CD1c-positive myeloid dendritic cell (primary cell): ENCODE results near the gene FGF6.
"Not testable (repeated sequence)": the region's sequence is repeated elsewhere in the genome, so short reads cannot be mapped to it uniquely, and the experiment has no call there.

Experiments used
- DNase-seq: peaks from one replicate; pipeline ENCODE4 v3.0.0-alpha.2; 2016; ENCODE audit errors: extremely low spot score

FGF6 gene

DNA sequence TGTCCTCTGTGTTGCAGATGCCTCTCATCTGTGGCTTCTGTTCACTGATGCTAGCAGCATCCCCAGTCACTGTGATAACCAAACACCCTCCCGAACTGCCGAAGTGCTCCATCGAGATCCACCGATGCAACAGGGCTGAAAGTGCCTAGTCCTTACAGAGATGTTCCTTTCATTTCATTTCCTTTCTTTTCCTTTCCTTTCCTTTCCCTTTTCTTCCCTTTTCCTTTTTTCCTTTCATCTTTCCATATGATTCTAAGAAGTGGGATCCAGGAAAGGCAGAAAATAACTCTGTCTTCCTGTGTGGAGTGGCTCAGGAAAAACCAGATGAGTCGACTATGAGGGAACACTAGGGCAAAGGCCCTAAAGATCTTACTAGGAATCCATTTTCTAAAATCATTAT is 26.7 kb downstream of the FGF6 start:
- no peak for DNase-seq

DNA sequence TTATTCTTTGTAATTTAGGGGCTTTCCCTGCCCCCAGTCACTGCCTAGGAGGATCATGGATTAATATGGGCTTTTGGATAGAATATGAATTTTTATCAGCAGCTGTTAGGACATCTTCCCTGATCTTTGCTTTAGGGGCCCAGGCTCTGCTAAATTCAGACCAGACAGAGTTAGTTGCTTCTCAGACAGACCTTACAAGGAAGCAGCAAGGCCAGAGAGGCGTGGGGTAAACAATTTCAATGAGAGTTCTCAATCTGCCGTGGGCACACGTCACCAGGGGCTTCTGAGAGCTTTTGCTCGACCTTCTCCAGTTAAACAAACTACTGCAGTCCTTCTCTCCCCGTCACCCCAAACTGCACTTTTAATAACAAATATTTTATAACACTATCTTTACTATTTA is 27.7 kb downstream of the FGF6 start:
- DNase-seq, result no peak

DNA sequence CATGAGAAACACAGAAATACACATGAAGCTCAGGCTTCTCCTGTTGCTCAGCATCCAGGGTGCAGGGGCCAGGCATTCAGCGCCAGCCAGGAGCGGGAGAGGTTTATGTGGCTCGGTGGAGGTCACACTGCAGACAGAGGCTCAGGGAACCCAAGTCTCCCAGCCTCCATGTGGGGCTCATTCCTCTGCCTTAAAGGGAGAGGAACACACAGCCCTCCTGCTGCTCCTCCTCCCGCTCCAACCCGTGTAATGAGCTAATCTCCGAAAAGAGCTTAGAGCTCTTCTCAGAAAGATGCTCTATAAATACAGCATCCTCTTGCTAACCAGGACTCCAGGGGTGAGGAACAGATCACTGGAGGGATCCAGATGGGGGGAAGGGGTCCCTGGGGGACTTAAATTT is 28.2 kb downstream of the FGF6 start:
- DNase-seq, result no peak

DNA sequence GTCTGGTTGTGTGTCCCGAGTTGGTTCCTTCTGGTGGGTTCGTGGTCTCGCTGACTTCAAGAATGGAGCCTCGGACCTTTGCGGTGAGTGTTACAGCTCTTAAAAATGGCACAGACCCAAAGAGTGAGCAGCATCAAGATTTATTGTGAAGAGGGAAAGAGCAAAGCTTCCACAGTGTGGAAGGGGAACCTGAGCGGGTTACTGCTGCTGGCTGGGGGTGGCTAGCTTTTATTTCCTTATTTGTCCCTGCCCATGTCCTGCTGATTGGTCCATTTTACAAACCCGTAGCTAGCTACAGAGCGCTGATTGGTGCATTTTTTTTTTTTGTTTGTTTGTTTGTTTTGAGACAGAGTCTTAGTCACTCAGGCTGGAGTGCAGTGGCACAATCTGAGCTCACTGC is 29.3 kb downstream of the FGF6 start:
- peak; percentile 12 for DNase-seq

DNA sequence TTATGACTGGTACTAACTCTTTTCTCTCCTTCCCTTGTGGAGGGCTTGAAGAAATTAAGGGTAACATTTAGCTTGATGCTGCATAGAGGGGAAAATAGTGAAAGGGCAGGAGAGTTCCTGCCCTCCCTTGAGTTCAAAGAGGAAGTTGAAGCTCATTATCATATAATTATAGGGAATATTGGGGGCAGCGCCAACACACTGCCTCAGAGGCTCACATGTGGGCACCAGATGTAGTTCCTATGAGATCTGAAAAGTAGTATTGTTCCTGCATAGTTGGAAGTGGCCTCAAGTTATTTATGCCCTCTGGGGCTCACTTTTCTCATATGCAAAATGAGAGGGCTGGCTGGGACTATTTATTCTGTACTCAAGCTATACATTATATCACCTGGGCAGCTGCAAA is 33.1 kb downstream of the FGF6 start:
- no peak for DNase-seq

DNA sequence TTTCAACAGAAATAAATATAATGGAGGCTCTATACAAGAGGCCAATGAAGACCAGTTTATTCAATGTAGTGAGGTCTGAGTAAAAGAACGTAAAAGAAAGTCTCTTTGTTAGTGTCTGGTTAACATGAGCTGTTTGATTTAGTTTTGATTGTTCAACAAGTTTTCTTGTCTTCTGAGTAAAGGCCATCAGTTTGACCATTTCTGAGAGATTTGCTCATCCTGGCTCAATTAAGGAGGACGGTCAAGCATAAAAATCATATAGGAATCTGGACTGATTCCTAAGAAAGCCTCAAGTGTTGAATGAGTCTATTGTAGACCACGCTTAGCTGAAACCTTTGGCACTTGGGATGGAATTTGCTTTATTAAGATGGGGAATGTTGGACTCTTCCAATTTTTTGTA is 33.6 kb downstream of the FGF6 start:
- DNase-seq, result no peak

DNA sequence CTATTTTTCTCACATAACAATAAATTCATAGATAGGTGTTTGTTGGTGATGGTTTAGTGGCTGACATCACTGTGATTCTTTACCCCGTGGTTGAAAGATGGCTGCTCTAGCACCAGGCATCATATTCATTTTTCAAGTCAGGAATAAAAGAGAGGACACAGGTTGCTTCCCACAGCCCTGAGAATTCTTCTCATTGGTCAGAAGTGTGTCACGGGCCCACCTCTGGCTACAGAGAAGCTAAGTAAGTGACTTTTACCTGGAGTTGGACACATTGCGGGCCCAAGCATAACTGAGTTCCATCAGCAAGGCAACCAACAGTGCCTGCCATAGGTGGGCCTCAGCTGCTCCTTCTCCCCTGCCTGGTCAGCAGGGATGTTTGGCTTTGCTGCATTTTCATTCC is 38.5 kb downstream of the FGF6 start:
- no peak for DNase-seq

DNA sequence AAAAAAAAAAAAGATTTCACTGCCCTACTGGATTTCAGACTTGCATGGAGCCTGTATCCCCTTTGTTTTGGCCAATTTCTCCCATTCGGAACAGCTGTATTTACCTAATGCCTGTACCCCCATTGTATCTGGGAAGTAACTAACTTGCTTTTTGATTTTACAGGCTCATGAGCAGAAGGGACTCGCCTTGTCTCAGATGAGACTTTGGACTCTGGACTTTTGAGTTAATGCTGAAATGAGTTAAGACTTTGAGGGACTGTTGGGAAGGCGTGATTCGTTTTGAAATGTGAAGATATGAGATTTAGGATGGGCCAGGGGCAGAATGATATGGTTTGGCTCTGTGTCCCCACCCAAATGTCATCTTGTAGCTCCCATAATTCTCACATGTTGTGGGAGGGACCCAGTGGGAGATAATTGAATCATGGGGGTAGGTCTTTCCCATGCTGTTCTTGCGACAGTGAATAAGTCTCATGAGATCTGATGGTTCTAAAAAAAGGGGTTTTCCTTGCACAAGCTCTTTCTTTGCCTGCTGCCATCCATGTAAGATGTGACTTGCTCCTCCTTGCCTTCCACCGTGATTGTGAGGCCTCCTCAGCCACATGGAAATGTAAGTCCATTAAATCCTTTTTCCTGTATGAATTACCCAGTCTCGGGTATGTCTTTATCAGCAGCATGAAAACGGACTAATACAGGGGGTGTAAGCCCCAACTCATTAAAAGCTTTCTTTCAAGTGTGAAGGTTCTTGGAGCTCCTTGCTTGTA is 40.6 kb downstream of the FGF6 start:
- DNase-seq, result not testable (repeated sequence)

DNA sequence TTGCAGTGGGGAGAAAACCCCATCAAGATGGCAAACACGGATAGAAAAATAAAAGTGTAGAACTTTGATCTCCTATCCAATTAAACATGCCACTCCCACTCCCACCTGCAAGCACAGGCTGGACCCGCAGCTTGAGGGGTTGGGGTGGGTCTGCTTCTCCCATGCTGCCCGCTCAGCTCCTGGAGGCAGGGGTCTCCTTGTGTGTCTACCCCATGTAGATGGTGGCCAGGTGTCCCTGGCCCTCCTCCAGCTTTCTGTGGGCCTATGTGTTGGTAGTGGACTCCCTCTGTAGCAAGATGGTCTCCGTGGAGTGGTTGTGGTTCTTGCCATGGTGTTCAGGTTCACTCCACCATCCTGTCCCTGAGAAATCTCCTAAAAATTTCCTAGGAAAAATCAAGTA is 42.6 kb downstream of the FGF6 start:
- no peak for DNase-seq

DNA sequence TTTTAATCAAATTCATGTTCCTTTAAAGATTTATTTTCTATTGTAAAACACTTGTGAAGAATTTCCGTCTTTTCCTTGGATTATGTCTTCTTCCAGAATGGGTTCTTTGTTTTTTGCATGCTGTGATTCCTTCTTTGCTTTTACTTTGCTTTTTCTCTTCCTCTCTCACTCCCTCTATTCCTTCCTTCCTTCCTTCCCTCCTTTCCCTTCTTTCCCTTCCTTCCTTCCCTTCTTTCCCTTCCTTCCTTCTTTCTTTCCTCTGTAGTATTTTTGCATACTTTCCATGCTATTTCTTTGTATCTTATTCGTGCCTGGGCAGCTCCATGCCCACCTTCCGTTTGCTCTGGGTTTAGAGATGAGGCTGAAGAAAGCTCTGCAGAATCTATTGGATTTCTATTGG is 44.5 kb downstream of the FGF6 start:
- no peak for DNase-seq

DNA sequence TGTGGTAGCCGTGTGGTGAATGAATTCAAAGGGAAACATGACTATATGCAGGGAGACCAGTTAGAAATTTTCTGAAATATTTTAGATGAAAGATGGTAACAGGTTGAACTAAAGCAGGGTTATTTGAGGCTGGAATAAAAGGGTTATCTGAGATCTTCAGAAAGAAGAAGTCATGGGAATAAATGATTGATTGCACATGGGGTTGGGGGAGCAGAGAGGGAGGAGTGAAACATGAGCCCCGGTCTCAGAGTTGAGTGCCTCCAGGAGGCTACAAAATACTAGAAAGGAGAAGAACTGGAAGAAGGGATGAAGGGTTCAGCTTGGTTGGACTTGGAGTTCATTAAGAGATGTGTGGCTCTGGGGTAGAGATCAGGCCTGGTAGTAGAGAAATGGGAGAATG is 49.8 kb downstream of the FGF6 start:
- DNase-seq, result no peak

DNA sequence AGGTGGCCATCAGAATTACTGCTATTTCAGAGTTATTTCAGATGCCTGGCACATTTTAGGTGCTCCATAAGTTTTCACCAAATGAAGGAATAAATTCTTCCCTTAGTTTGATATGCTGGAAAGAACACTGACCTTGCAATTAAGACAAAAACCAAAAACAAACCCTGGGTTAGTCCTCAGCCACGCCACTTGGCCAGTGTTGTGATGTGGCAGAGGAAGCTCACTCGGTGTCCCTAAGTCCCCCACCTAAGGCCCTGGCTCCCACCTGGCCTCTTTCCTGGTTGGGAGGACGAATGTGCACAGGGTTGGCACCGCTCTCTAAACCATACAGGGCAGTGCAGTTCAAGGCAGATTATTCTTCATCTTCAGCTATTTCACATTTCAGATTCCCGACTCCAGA is 52.4 kb downstream of the FGF6 start:
- no peak for DNase-seq

DNA sequence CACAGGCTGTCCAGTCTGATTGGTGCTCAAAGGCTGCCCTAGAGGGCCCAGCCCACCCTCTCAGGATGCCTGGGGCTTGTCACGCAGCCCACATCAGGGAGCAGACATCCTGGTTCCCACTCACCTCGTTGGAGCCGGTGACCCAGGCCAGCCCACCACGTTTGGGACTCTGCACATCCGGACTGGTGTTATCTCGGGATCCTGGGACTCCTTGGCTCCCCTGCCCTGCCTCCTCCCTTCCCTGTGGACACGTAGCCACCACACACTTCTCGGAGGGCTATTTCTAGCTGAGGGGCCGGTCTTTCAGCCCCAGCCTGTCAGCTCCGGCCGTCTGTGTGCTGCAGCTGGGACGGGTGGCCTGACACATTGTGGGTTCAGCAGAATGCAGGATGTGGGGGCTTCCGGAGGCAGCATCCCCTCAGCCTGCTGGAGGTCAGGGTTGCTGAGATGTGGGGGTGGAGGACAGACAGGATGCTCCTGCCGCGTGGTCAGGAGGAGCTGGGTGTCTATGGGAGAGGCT is 53.3 kb downstream of the FGF6 start:
- DNase-seq, result no peak

DNA sequence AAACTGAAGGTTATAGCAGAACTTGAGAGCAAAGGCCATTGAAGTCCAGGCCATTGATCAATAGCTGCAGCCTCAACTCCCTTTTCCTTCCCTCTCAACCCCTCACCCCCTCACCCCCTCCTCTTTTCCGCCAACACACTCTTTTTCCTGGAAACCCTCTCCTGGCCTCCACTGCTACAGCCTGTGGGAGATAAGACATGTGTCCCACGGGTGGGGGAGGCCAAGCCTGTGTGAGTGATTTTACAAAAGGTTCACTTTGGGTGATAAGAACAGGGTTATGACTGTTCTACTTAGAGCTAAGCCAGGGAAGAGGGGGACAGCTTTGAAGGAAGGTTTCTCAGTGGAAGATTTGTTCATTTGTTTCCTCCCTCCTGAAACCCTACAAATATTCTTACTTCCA is 57.0 kb downstream of the FGF6 start:
- DNase-seq, result no peak

DNA sequence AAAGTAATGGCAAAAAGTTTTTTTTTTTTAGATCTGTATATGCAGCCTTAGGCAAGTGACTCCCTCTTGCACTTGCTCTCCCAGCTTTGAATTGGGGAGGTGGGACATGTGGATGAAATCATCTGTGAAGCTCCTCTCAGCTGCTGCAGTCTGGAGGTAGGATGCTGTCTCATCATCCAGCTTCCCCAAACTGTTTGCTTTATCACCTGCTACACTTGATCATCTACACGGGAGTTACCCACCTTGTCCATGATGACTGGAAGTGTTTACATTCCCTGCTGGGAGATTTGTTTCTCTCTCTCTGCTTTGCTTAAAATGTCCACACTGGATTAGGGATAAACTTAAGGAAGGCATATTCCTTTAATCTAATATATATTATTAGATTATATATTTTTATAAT is 57.6 kb downstream of the FGF6 start:
- no peak for DNase-seq

DNA sequence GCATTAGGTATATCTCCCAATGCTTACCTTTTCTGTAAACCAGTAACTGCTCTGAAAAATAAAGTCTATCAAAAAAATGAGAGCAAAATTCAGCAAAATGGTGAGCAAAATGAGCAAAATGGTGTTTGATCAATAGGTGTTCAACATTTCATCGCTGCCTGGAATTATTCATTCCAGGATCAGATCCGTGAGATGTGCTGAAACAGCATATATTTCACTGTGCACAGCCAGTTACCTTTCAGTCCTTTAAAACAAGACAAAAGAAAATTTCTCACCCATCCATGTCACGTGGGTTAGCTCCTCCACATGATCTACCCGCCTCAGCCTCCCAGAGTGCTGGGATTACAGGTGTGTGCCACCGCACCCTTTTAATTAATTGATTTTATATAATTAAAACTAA is 58.0 kb downstream of the FGF6 start:
- no peak for DNase-seq

DNA sequence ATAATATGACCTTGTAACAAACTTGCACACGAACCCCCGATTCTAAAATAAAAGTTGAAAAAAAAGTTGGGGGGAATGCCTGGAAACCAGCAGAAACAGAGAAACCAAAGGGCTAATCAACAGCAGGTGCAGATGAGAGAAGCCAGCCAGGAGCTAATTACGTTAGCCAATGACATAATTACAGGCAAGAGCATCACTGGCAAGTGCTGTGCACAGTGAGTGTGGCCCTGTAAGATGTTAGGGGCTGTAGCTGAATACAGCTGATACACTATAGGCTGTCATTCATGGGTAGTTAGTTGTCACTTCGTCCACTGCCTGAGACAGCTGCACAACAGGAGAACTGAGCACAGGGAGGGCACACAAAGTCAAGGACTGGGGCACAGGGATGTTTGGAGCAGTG is 58.8 kb downstream of the FGF6 start:
- DNase-seq, result no peak
